C4-2B (cell line): ENCODE results near the gene GADL1.

Source experiments
- H3K27ac ChIP-seq: fragments of 450-650 bp; 2 replicates; pipeline ENCODE4 v1.5.1; 2017
- ZFX ChIP-seq: fragments of 450-650 bp; IDR thresholded peaks from 2 replicates; pipeline ENCODE4 v1.6.1; 2017
- TF ChIP-seq, protein P1 (sequence below): fragments of 450-650 bp; conservative IDR thresholded peaks from 2 replicates; pipeline ENCODE4 v1.5.1; 2017; ENCODE audit warnings: mild to moderate bottlenecking

The GADL1 gene

DNA sequence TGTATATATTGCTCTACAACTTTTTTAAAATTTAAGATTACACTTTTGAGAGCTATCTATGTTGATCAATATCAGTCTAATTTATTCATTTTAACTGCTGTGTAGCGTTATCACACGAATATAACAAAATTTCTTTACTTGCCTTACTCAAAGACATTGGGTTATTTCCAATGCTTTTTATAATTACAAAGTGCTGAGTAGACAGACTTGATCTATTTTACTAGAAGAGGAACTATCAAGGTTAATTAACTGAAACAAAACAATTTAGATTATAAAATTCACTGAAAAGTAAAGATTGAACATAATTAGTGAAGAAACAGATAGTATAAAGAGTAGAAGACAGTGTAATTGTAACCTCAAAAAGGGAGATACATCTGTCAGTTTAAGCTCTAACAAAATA is 182.6 kb downstream of the GADL1 start:
- TF ChIP-seq ZFX = no peak
- TF ChIP-seq, protein P1, sequence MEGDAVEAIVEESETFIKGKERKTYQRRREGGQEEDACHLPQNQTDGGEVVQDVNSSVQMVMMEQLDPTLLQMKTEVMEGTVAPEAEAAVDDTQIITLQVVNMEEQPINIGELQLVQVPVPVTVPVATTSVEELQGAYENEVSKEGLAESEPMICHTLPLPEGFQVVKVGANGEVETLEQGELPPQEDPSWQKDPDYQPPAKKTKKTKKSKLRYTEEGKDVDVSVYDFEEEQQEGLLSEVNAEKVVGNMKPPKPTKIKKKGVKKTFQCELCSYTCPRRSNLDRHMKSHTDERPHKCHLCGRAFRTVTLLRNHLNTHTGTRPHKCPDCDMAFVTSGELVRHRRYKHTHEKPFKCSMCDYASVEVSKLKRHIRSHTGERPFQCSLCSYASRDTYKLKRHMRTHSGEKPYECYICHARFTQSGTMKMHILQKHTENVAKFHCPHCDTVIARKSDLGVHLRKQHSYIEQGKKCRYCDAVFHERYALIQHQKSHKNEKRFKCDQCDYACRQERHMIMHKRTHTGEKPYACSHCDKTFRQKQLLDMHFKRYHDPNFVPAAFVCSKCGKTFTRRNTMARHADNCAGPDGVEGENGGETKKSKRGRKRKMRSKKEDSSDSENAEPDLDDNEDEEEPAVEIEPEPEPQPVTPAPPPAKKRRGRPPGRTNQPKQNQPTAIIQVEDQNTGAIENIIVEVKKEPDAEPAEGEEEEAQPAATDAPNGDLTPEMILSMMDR = no peak

DNA sequence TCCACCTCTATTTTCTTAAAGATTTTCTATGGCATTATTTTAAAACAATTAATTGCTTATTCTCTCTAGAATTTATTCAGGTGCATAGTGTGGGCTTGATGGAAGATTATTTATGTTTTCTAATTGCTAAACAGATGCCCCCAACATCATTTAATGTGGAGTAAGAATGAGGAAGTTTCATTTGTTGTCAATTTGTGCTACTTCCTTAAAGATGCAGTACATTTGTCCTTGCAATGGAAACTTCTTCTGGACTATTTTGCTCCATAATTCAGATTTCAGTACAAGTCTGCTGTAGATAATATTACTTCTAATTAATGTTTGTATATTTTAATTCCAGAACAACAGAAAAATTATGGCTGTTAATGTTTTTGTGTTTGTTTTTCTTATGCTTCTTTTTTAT is 183.3 kb downstream of the GADL1 start:
- no peak for TF ChIP-seq ZFX
- TF ChIP-seq, protein P1 = no peak
- no peak overlapping the region for H3K27ac ChIP-seq

More for the DNA sequence above, 182.6 kb downstream of the GADL1 start:
- no peak overlapping the region for H3K27ac ChIP-seq

DNA sequence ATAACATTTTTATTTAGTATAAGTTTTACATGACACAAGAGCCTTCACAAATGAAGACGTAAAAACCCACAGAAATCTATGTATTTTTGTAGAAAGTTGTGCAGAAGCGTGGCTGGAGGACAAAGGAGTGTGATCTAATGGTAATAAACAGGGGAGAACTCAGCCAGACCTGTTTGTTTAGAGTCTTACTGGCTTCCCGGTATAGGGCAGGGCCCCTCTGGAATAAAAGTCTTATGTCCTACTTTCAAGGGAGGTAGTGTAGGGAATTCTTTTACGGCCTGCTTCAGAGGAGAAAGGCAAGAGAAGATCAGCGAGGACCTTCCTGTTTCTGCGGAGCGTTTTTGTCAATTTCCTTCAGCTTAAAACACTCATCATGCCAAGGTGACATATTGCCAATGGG is 184.4 kb downstream of the GADL1 start:
- no peak for TF ChIP-seq ZFX
- TF ChIP-seq, protein P1 = no peak
- H3K27ac ChIP-seq = no peak overlapping the region

DNA sequence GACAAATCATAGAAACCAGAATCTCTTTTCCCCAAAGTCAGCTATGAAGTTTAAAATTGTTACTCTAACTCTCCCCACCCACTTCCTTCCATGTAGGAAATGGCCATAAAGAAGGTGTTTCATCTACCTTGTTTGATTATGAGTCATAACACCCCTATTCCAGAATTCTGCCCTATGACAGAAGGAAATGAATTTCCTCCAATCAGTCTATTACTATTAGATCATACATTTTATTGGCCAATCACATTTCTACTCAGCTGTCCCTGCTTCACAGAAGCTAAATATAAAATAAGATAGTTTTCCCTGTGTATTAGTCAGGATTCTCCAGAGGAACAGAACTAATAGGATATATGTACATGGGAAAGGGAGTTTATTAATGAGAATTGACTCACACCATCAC is 186.0 kb downstream of the GADL1 start:
- no peak overlapping the region for H3K27ac ChIP-seq
- no peak for TF ChIP-seq ZFX

DNA sequence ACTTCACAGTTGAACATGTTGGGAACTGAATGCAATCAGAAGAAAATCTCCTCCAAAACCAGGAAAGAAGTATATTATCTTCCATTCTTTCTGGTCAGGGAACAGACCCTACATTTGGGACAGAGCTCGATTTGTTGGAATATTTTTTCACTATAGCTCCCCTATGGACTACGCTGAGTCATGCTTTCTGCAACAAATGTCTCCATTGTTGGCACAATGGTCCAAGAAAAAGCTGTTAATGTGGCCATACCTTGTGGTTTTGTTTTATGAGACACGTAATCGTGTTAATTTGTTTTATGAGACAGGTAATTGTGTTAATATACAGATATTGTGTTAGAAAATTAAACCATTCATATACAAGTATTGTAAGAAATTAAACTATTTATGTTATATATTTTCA is 186.6 kb downstream of the GADL1 start:
- H3K27ac ChIP-seq = no peak overlapping the region
- TF ChIP-seq, protein P1 = no peak
- TF ChIP-seq ZFX = no peak

DNA sequence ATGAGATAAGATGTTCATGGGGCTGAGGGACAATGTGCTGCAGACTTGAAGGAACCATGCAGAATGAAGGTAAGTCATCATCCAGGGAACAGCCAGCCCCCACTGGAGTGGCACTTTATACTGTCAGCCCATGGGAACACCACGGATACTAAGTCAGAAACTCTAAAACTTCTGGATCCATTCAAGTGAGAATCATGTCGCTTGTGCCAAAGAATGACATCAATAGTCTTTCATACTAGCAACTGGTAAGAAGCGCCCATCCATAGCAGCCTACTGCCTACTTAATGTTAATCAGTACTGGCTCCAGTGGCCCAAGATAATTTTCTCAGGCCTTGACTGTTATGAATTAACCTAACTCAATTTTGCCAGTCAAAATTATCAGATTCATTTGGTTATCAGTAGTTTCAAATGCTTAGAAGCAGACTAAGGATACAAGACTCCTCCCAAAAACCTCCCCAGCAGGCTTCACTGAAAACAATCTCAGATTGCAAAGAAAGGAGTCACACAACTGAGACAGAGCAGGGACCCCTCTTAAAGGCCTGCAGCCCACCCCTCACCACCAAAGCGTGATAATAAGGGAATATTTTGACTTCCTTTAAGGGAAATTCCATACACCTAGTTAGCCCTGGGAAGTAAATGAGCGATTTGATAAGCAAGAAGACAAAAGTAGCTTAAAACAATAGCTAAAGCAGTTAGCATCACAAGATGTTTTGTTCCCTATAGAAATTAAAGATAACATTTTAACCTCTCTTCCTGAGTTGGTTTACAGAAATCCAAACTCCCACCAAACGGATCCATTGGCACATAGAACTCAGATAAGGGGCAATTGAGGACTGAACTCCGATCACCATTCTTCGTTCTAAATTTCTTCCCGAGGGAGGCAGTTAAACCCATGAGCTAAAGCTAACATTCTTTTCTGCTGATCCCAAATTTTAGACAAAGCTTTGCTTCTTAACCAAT is 189.2 kb downstream of the GADL1 start:
- no peak overlapping the region for H3K27ac ChIP-seq
- TF ChIP-seq, protein P1 = no peak
- no peak for TF ChIP-seq ZFX

DNA sequence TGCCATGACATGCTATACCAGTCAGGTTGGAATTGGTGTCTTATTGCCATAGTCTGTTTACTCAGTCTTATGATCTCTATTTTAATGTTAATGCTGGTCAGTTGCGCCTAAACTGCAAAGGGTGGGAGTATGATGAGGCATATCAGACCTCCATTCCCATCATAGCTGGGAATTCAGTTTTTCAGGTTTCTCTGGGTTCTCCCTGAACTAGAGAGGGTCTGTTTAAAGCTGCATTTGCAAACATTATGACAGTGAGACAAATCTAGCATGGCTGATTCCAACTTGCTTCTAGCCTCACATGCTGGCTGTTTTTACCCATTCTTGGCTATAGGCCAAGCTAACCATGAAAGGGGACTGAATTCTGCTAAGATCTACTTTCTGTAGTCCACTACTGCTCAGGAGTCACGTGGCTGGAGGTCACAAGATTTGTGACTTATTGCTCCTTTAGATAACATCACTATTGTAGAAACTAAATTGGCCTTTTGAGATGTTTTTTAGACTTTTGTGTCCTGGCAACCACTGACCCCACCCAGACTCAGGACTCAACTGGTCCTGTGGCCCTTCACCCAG is 191.5 kb downstream of the GADL1 start:
- H3K27ac ChIP-seq = no peak overlapping the region
- TF ChIP-seq ZFX = no peak

DNA sequence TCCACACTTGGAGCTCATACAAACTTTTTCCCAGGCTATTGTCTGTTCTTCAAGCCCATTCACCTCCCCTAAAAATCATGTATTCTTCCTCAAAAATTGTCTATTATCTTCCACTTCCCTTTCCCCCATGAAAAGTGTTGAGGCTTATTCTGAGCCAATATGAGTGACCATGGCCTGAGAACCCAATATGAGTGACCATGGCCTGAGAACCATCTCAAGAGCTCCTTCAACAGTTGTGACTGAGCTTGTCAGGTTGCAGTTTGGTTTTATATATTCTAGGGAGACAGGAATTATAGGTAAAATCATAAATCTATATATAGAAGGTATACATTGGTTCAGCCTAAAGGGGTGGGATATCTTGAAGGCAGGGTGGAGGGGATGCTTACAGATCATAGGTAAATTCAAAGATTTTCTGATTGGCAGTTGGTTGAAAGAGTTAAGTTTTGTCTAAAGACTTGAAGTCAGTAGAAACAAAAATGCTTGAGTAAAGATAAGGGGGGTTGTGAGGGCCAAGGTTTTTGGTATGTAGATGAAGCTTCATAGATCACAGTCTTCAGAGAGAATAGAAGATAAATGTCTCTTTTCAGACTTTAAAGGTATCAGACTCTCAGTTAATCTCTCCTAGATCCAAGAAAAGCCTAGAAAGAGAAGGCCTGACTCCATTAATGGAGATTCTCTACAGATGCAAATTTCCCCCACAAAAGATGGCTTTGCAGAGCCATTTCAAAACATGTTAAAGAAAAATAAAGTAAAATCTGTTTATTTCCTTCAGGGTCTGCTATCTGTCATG is 192.2 kb downstream of the GADL1 start:
- no peak for TF ChIP-seq ZFX
- TF ChIP-seq, protein P1 = no peak
- H3K27ac ChIP-seq = no peak overlapping the region
